HG03103 (cell line): ENCODE measurements around the gene C1orf56.

ENCODE experiments used
- ATAC-seq: cut with Tn5 transposase; IDR thresholded peaks from one replicate; pipeline ENCODE4 v1.9.1; 2021; ENCODE audit warnings: low read depth; ENCODE audit not compliant: unreplicated experiment

C1orf56 gene, protein sequence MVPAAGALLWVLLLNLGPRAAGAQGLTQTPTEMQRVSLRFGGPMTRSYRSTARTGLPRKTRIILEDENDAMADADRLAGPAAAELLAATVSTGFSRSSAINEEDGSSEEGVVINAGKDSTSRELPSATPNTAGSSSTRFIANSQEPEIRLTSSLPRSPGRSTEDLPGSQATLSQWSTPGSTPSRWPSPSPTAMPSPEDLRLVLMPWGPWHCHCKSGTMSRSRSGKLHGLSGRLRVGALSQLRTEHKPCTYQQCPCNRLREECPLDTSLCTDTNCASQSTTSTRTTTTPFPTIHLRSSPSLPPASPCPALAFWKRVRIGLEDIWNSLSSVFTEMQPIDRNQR

DNA sequence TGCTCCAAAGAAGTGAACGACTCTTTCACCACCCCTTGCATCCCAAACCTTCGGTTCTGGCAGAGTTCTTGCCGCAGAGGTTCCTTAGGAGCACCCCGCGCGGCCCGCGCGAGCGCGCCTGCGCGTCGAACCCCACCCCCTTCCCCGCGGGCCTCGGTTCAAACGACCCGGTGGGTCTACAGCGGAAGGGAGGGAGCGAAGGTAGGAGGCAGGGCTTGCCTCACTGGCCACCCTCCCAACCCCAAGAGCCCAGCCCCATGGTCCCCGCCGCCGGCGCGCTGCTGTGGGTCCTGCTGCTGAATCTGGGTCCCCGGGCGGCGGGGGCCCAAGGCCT is at the start of gene C1orf56:
Gene C1orf56, plus strand, starts transcription at position 161 of the 334 bp plus-strand sequence. Its CDS starts 97 bp downstream, at position 258.
- ATAC-seq: no peak

DNA sequence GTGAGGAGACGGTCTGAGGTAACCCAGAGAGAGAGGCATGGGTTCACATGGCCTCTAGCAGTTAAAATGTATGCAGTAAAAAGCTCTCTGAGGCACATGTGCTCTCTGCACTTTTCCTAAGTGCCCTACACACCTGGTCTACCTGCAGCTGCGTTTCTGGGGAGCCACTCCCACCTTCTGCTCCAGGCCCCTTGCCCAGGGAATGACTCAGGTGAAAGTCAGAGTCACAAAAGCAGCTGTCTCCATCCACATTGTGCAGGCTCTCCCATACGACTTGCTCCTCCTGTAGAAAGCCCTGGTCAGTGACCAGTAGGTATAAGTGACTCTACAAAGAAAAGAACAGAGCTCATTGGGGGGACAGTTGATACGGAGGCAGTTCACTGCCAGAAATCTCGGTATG is 49.6 kb upstream of the C1orf56 start:
- ATAC-seq: no peak

DNA sequence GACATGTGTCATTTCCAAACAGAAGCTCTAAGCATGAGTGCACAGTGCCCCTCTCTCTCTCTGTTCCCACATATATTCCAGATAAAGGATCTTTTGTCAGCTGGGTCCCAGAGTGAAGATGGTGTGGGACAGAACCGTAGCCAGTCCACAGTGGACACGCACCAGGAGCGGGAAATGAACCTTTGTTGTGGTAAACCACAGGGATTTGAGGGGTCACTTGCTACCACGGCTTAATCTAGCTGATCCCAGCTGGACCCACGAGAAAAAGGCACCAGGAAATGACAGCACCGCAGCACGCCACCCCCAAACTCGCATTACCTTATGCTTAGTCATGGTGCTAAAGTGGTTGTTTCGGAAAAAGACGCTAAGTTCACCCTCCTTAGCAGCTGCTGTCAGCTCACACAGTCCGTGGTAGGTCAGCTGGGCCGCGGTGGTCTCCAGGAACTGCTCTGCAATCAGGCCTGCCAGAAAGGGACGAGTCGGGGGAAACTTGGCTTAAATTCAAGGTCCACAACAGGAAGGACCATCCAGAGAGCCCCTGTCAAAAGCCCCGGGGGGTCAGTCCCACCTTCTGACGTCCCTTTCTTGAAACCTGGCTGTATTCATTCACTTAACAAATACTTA is 48.4 kb upstream of the C1orf56 start:
- no peak for ATAC-seq

DNA sequence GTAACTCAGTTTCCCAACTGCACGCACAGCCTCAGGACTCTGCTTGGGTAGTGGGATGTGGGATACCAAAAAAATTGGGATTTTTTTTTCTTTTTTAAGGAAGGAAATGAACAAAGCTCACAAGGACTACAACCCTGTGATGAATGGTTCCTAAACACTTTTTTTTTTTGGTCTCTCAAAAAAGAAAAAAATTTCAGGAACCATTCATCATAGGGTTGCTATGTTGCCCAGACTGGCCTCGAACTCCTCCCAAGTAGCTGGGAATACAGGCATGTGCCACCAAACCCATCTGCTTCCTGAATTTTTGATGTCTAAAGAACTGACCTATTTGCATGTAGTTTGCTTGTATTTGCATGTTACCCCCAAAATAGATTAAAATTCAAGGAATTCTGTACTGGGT is 47.6 kb upstream of the C1orf56 start:
- no peak for ATAC-seq

DNA sequence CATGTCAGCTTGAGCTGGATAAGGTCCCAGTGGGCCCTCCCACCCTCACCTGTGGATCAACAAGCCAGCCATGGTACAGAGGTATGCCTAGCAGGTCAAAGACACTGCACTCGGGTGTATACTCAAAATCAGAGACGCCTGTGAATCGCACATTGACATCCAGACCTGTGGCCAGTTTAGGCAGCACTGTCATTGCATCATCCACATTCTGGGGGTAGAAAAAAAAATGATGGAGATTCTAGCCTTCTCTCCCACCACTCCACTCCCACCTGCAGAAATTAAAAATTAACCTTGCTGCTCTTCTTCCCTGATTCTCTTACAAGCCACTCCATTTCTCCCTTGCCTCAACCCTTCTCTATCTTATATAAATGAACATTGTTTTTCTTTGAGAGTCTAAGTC is 47.1 kb upstream of the C1orf56 start:
- ATAC-seq: no peak

DNA sequence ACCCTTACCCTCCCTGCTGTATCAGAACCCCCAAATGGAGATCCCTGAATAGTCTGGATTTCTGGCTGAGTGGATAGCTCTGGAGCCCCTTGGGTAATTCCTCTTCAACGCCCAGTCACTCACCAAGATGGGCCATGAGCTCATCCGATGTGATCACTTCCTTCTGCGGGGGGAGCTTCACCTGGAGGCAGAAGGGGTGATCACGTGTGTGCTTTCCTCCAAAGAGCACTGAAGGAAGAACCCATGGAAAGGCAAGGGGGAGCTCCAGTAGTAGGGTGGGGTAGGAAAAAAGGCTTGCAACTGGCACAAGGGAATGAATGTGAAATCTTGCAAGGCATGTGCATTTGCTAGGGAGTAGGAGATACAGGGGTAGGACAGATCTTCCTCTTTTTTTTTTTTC is 45.9 kb upstream of the C1orf56 start:
- ATAC-seq: no peak

DNA sequence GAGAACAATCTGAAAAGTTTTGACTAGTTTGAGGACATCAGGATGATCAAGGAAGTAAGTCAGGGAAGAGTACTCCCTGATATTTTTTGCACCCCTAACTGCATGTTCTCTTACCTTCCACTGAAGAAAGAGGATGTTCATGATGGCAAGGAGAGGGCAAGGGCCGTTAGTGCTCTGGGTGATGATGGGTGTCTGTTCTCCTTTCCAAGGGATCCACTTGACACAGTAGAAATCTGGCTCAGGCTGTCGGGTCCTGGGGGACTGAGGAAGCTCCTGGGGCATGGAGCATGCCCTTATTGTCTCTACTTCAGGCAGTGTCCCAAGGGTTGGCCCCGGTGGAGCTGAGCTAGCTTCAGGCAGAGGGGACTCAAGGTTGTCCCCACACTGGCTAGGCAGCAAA is 45.5 kb upstream of the C1orf56 start:
- no peak for ATAC-seq

DNA sequence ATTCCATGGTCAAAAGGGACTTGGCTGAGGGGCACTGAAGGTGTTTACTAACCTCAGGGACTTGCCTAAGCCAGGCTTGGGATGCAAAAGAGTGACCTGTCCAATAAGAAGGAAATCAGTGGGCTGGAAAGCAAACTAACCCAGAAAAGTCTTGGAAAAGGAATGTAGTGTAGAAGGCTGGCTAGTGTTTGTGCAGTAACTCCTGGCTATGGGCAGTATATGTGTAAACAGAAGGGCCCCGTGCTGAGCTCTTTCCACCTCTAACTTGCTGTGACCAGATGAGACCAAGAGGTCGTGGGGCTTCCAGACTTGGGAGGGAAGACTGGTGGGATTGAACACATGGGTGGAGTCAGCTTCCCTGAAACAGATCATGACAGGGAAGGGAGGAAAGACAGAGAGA is 44.9 kb upstream of the C1orf56 start:
- ATAC-seq: no peak

DNA sequence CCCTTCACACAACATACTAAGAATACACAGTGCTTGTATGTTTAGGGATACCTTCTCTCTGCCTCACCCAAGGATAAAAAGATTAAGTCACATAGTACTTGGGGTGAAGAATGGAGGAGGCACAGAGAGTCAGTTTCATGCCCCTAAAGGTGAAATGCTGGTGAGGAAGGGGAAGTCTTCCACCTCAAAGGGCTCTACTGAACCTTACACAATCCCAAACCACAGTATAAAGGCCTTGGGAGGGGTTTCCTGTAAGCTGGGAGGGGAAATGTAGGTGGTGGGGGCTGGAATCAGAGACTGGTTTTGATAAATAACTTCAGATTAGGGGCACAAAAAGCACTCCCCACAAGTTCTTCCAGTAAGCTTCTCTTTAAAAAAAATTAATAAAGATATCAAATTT is 44.4 kb upstream of the C1orf56 start:
- ATAC-seq: no peak

DNA sequence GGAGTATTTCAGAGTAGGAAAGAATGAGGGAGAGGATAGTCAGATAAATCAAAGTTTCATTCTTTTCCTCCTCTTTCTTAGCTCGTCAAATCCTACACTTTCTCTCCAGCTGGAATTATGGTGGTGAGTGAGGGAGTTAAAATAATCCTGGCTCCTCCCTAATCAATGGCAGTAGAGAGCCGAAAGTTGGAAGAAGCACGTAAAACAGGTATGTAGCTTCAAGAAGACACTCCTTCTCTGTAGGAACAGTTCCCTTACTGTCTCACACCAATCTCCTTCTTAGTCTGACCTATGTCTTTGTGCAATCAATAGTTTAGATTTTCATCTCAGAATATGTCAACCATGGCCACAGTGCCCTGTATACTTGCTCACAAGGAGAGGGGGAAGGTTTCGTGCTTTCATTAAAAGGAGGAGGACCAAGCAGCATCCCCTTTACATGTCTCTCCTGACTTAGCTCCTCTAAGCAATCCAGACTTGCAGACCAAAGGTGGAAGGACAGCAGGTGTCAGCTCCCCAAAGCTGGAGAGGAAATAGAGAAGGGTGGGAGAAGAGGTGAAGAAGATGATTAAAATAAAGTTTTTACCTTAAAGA is 41.7 kb upstream of the C1orf56 start:
- no peak for ATAC-seq

DNA sequence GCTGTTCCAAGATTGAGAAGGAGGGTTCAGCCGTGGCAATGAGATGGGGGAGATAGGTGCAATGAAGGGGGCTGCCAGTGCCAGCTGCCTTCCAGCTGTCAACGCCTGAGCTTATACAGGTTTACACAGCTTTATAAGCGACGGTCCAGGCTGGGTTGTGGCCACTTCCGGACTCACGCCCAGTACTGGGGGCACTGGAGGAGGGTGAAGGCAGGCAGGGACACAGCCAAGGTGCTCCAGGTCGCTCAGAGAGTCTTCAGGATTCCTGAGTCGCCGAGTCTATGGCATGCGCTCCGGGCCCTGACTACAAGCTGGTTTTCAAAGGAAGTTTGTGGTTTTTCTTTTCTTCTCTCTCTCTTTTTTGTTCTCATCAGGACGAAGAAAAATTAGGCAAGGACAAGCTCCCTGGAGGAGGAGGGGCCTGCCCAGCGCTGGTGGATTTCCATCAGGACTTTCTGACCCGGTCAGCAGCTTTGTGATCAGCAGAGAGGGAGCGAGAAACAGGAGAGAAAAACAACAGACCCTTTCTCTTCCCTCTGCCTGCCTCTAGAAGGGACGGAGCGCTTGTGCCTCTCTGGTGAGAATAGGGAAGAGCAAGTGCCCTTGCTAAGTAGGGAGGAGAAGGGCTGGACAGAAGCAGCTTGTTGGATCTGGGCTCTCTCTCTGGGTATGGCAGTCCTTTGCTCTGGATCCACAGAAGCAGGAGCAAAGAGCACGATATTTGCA is 41.1 kb upstream of the C1orf56 start, which contains the start of gene MINDY1:
Gene MINDY1, minus strand, starts transcription at position 576 of the 726 bp plus-strand sequence. CDS start 4,285 bp downstream, outside the sequence.
- no peak for ATAC-seq

DNA sequence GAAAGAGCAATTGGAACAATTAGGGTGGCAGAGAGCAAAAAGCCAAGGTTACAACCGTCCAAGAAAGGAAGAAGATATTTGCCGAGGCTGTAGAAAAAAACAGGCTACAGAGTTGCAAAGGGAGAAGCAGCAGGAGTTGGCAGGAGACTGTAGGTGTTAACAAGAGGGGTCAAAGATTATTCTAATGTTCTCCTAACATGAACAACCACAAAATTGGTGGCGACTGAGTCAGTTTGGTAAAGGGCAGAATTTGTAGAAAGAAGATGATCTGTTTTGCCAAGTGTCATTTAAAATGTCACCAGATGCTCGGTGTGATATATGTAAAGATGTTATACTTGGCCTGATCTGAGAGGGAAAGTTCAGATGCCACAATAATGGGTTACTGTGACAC is 39.7 kb upstream of the C1orf56 start:
- no peak for ATAC-seq

DNA sequence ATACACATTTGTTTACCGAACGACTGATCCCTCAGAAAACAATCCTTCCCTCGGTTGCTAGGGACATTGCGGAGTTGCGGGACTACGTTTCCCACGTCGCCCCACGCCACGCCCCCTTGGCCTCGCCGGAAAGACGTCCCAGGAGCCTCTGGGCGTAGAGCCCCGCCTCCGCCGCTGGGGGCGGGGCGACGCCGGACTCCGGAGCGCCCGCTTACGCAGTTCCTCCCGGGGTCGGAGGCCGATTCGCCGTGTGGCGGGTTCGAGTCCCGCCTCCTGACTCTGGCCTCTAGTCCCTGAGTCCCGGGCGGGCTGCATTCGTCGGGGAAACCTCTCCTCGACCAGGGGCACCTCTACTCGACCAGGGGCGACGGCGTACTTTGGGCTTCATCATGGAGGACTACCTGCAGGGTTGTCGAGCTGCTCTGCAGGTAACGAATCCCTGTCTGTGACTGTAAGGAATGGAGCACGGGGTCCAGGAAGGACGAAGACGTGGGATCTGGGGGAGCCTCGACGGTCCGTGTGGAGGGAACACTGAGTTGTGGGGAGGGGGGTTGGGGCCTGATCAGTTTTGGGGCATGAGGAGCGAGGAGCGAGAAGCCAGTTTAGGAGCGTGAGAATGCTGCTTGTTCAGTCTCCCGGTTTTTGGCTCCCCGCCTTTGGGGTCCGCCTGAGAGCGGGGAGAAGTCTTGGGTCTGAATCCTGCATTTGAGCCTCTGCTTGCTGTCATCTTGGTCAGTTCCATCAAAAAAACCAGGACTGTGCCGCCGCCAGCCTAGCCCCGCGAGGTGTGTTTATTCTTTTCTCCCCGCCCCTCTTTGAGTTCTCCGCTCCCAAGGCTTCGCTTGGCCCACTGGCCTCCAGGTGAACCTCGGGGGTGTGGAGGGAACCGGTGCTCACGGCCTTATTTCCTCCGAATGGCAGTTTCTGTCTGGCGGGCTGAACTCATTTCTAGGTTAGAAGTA is 39.0 kb upstream of the C1orf56 start, which contains the start of gene PRUNE1:
Gene PRUNE1, plus strand, starts transcription at position 206 of the 962 bp plus-strand sequence. Its CDS starts 184 bp downstream, at position 390.
- ATAC-seq: peak; percentile 77

DNA sequence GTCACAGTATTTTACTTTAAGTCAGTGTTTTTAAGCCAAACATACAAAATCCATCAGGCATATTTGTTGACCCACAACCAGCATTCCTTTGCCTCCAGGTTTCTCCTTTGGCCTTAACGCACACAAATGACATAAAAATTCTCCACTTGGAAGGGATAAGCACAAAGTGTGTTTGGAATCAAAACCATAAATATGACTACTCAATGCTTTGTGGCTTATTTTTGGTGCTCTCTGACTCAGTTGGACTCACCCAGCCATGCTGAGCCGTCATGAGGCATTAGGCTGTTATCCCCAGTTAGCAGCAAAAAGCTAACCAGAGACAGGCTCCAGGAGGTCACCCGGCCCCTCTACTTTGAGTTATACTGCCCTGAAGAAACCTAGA is 38.4 kb upstream of the C1orf56 start:
- no peak for ATAC-seq

DNA sequence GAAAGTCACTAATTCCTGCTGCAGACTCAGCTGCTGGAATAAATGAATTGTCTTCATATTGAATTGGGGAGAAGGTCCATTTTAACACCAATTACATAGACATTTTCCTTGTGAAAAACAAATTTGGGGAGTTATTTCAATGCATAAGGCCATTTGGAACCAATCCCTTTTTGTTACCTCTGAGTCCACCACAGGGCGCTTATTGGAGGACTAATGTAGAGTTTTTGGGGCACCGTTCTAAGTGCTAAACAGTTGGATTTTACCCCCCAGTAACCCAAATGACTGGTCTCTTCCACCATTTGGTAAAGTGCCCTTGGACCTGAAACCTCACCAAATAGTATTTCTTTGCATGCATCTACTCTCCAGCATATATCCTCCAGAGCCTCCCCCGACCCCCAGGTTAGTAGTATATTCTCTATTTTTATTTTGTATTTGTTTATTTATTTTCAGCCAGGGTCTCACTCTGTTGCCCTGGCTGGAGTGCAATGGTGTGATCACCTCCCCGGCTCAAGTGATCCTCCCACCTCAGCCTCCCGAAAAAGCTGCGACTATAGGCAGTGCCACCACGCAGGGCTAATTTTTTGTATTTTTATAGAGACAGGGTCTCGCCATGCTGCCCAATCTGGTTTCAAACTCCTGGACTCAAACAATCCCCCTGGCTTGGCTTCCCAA is 37.7 kb upstream of the C1orf56 start:
- no peak for ATAC-seq

DNA sequence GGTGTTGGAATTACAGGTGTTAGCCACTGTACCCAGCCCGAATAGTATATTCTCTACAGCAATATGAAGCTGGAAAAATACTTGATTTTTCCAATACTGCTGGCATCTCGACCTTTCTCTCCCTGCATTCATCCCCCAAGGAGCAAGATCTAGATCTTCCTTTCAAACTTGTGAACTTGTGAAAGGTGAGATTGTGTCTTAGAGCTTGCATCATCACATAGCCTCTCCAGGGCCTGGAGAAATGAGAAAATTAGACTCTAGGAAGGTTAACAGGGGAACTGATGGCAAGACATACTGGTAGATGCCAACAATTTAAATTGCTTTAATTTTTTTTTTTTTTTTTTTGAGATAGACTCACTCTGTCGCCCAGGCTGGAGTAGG is 37.2 kb upstream of the C1orf56 start:
- ATAC-seq: no peak

DNA sequence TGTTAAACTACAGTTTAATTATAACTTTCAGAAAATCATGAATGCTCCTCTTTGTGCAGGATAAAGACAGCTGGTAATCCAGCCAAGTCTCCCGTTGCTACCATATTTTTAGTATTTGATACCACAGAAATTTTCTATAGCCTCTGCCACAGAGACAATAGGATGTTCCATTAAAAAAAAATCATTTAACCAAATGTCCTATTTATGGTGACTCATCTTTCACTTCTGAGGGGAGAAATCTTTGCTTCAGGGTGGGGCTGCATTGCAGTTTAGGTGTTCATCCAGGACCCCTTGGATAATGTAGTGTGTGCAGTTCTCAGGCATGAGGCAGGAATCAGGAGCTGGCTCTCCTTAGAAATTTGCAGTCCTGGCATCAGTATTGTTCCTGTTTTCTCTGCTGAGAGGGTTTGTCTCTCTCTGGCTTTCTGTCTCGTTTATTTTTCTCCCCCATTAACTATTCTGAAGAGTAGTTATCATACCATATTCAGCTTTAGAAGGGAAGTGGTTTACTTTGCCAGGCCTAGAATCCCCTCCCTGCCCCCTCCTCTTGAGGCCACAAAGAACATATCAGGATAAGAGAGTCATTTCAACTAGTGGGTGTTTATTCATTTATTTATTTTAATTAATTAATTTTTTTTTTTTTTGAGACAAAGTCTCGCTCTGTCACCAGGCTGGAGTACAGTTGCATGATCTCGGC is 36.2 kb upstream of the C1orf56 start:
- no peak for ATAC-seq

DNA sequence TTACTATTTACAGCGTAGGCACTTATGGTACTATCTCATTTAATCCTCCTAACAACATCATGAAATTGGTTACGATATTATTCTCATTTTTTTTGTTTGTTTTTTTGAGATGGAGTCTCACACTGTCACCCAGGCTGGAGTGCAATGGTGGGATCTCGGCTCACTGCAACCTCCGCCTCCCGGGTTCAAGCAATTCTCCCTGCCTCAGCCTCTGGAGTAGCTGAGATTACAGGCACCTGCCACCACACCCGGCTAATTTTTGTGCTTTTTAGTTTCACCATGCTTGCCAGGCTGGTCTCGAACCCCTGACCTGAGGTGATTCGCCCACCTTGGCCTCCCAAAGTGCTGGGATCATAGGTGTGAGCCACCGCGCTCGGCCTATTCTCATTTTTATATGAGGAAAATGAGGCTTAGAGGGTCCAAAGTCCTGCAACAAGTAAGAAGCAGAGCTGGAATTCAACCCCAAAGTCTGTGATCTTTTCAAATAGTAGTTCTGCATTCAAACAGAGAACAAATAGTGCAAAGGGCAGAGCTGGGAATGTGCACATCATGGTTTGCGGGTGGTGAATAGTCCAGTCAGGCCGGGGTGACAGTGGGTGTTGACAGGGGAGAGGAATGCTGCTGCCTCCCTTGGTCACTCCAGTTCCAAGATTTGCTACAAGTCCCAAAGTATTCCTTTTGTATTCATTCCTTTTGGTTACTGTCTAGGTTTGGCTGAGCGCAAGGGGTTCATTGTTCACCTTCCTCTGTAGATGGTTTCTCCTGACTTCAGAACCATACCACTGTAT is 34.7 kb upstream of the C1orf56 start:
- no peak for ATAC-seq
